Measurements from ENCODE around the gene FAM171A1.
"Not testable (repeated sequence)": the region's sequence is repeated elsewhere in the genome, so short reads cannot be mapped to it uniquely, and the experiment has no call there.

FAM171A1 gene

DNA sequence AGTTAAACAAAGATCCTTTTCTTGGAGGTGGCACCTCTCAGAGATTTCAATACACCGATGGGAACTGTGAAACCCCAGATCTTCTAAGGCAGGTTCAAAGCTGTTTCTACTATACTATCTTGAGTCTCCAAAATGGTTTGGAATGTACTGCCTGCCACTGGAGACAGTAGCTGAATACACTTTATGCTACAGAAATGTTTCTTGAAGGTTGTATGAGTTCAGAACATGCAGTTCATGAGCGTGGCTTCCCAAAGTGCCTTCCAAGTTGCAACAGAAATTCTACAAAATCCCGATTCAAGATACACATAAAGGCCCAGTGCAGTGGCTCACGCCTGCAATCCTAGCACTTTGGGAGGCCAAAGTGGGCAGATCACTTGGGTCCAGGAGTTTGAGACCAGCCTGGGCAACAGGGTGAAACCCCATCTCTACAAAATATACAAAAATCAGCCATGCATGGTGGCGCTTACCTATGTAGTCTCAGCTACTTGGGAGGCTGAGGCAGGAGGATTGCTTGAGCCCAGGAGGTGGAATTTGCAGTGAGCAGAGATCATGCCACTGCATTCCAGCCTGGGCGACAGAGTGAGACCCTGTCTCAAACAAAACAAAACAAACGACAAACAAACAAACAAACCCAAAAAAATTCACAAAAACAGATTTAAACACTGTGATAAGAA lies 36.3 kb downstream of the FAM171A1 start:
- H3K9me2 ChIP-seq (ENCODE audit: low read depth, low read length), result no peaks in the 10 kb centered on the region
- no peaks in the 10 kb centered on the region for H3K4me1 ChIP-seq (ENCODE audit: insufficient read depth, low read length, severe bottlenecking)
- H3K27ac ChIP-seq (ENCODE audit: low read depth, low read length, poor library complexity, severe bottlenecking), result no peak overlapping the region
- no peaks in the 10 kb centered on the region for H3K36me3 ChIP-seq (ENCODE audit: insufficient read depth, low read length)
- no peak overlapping the region for H3K4me2 ChIP-seq (ENCODE audit: low read length)
- TF ChIP-seq, protein P1, sequence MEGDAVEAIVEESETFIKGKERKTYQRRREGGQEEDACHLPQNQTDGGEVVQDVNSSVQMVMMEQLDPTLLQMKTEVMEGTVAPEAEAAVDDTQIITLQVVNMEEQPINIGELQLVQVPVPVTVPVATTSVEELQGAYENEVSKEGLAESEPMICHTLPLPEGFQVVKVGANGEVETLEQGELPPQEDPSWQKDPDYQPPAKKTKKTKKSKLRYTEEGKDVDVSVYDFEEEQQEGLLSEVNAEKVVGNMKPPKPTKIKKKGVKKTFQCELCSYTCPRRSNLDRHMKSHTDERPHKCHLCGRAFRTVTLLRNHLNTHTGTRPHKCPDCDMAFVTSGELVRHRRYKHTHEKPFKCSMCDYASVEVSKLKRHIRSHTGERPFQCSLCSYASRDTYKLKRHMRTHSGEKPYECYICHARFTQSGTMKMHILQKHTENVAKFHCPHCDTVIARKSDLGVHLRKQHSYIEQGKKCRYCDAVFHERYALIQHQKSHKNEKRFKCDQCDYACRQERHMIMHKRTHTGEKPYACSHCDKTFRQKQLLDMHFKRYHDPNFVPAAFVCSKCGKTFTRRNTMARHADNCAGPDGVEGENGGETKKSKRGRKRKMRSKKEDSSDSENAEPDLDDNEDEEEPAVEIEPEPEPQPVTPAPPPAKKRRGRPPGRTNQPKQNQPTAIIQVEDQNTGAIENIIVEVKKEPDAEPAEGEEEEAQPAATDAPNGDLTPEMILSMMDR (IDR thresholded peaks at IDR 0.05; ENCODE audit: low read length), result no peak
- no peak for TF ChIP-seq EZH2 (IDR thresholded peaks at IDR 0.05; ENCODE audit: borderline replicate concordance, low read length)
- no peaks in the 10 kb centered on the region for H3K27me3 ChIP-seq (ENCODE audit: insufficient read depth, low read length)
- H4K20me1 ChIP-seq (ENCODE audit: insufficient read depth, low read length), result no peaks in the 10 kb centered on the region
- no peak overlapping the region for H3K4me3 ChIP-seq (ENCODE audit: low read depth, low read length, poor library complexity, severe bottlenecking)
- H2AFZ ChIP-seq (ENCODE audit: low read length), result no peak overlapping the region
- H3K9me3 ChIP-seq (ENCODE audit: low read length), result no peaks in the 10 kb centered on the region
- H3F3A ChIP-seq (ENCODE audit: insufficient read depth, low read length), result no peaks in the 10 kb centered on the region
- H3K9ac ChIP-seq (ENCODE audit: low read length), result no peak overlapping the region
- no peaks in the 10 kb centered on the region for H3K79me2 ChIP-seq (ENCODE audit: insufficient read depth, low read length)

DNA sequence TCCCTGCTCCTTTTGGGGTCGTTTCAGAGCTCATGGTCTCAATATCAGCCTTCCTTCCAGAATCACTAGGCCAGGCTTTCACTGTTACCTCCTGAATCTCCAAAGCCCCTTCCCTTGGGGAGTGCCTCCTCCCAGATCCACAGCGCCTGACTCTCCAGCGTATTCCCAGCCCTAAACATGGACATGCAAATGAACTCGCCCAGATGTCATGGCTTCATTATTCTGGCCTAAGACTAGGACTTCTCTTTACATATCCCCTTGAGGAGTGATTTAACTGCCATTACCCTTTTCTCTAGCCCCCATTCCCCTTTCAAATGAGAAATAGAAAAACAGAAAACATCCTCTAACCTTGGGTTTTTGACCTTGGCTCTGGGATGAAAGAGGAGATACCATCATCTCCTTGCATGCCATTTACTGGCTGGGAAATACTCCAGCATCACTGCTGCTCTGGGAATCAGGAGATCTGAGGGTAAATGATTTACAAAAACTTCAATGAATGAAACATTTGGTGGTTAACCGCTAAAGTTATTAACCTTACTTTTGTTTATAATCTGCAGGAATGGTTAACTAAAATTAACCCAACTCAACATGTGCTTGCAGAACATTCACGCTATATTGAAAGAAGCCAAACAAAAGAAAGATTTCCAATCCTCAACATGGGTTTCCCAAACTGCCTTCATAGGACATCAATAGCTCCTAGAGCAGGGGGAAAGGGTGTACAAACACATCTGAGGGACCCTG lies 37.0 kb downstream of the FAM171A1 start:
- Histone ChIP-seq H3K9me3 (ENCODE audit: low read length) (no peaks in the 10 kb centered on the region), H3K9ac (ENCODE audit: low read length) (no peak overlapping the region), H3K79me2 (ENCODE audit: insufficient read depth, low read length) (no peaks in the 10 kb centered on the region), H3K4me3 (ENCODE audit: low read depth, low read length, poor library complexity, severe bottlenecking) (no peak overlapping the region), H3K4me1 (ENCODE audit: insufficient read depth, low read length, severe bottlenecking) (no peaks in the 10 kb centered on the region), H3K27me3 (ENCODE audit: insufficient read depth, low read length) (no peaks in the 10 kb centered on the region), H4K20me1 (ENCODE audit: insufficient read depth, low read length) (no peaks in the 10 kb centered on the region), H3K4me2 (ENCODE audit: low read length) (no peak overlapping the region), H3F3A (ENCODE audit: insufficient read depth, low read length) (no peaks in the 10 kb centered on the region), H3K36me3 (ENCODE audit: insufficient read depth, low read length) (no peaks in the 10 kb centered on the region), H3K9me2 (ENCODE audit: low read depth, low read length) (no peaks in the 10 kb centered on the region), H2AFZ (ENCODE audit: low read length) (no peak overlapping the region), H3K27ac (ENCODE audit: low read depth, low read length, poor library complexity, severe bottlenecking) (no peak overlapping the region)
- no peak for TF ChIP-seq EZH2 (IDR thresholded peaks at IDR 0.05; ENCODE audit: borderline replicate concordance, low read length)
- TF ChIP-seq, protein P1 (IDR thresholded peaks at IDR 0.05; ENCODE audit: low read length), result no peak

DNA sequence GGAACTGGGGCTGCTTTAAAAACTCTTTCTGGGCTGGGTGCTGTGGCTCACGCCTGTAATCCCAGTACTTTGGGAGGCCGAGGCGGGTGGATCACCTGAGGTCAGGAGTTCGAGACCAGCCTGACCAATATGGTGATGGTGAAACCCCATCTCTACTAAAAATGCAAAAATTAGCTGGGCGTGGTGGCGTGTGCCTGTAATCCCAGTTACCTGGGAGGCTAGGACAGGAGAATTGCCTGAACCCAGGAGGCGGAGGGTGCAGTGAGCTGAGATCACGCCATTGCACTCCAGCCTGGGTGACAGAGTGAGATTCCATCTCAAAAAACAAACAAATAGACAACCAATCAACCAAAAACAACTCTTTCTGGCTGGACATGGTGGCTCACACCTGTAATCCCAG lies 37.9 kb downstream of the FAM171A1 start:
- H4K20me1 ChIP-seq (ENCODE audit: insufficient read depth, low read length); H3K4me1 ChIP-seq (ENCODE audit: insufficient read depth, low read length, severe bottlenecking); H3F3A ChIP-seq (ENCODE audit: insufficient read depth, low read length): not testable (repeated sequence)

More for the DNA sequence above, 37.9 kb downstream of the FAM171A1 start:
- not testable (repeated sequence) for H3K9me3 ChIP-seq (ENCODE audit: low read length); H2AFZ ChIP-seq (ENCODE audit: low read length); H3K36me3 ChIP-seq (ENCODE audit: insufficient read depth, low read length); H3K9ac ChIP-seq (ENCODE audit: low read length); H3K27ac ChIP-seq (ENCODE audit: low read depth, low read length, poor library complexity, severe bottlenecking); H3K27me3 ChIP-seq (ENCODE audit: insufficient read depth, low read length); H3K4me3 ChIP-seq (ENCODE audit: low read depth, low read length, poor library complexity, severe bottlenecking); H3K79me2 ChIP-seq (ENCODE audit: insufficient read depth, low read length); H3K4me2 ChIP-seq (ENCODE audit: low read length); H3K9me2 ChIP-seq (ENCODE audit: low read depth, low read length)

All from OCI-LY1 (cell line).